Measurements from ENCODE around the gene TMEM163.

DNA sequence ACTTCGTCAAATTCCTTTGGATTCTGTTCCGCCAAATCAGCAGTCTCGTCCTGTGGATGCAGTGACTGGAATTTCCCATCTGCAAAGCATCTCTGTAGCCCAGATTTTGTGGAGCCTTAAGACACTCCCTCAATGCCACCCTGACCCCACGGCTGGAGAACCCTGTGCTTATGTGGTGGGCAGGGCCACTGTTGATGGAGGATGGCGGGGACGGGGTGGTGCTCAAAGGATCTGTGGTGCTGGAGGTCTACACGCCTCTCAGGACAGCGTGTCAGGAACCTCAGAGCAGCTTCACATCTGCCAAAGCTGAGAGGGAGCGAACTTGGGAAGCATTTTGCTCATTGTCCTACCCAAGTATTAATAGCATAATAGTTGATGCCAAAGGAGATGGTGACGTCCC is 264.8 kb downstream of the TMEM163 start:
- TF ChIP-seq ZNF12 (CRISPR knock-in tag; IDR thresholded peaks at IDR 0.05) (no peak), SRSF1 (optimal IDR thresholded peaks at IDR 0.05; ENCODE audit: low read depth, low read length) (no peak), ZNF543 (CRISPR knock-in tag; IDR thresholded peaks at IDR 0.05) (no peak)
- TF ChIP-seq, protein P1, sequence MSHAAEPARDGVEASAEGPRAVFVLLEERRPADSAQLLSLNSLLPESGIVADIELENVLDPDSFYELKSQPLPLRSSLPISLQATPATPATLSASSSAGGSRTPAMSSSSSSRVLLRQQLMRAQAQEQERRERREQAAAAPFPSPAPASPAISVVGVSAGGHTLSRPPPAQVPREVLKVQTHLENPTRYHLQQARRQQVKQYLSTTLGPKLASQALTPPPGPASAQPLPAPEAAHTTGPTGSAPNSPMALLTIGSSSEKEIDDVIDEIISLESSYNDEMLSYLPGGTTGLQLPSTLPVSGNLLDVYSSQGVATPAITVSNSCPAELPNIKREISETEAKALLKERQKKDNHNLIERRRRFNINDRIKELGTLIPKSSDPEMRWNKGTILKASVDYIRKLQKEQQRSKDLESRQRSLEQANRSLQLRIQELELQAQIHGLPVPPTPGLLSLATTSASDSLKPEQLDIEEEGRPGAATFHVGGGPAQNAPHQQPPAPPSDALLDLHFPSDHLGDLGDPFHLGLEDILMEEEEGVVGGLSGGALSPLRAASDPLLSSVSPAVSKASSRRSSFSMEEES (CRISPR knock-in tag; IDR thresholded peaks at IDR 0.05), result no peak

Measured in HepG2 (cell line).